Brain pericyte (primary cell): ENCODE results near the gene SOS2.

Source experiments
- DNase-seq: peaks from one replicate; pipeline ENCODE4 v3.0.0-alpha.2; 2012; ENCODE audit warnings: low read depth, low spot score

SOS2 gene

GRCh38 chr14:50116181-50116956, 115.0 kb downstream of the SOS2 start, which contains the start of gene VCPKMT:
TSS of gene VCPKMT (minus strand) at chr14:50116572. CDS start at chr14:50116552, 20 bp downstream.
- DNase-seq = peak; percentile 69

- no peak for DNase-seq
These were observed 117.9 kb downstream of the SOS2 start for GRCh38 chr14:50113381-50114035.

DNA sequence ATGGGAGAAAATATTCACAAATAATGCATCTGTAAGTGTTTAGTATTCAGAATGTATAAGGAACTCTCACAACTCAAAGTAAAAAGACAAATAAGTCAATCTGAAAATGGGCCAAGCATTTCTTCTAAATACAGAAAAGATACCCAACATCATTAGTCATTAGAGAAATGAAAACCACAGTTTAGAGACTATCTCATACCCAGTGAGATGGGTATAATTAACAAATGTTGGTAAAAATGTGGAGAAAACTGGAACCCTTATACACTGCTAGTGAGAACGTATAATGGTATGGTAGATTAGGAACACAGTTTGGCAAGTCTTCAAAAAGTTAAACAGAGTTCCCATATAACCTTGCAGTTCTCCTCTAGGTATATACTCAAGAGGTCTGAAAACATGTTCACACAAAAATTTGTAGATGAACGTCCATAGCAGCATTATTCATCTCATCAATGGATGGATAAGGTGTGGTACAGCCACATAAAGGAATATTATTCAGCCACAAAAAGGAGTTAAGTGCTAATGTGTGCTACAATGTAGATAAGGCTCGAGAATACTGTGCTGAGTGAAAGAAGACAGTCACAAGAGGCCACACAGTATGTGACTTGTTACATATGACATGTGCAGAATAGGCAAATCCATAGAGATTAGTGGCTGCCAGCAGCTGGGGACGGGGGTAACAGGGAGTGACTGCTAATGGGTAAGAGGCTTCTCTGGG, 120.9 kb downstream of the SOS2 start:
- no peak for DNase-seq

DNA sequence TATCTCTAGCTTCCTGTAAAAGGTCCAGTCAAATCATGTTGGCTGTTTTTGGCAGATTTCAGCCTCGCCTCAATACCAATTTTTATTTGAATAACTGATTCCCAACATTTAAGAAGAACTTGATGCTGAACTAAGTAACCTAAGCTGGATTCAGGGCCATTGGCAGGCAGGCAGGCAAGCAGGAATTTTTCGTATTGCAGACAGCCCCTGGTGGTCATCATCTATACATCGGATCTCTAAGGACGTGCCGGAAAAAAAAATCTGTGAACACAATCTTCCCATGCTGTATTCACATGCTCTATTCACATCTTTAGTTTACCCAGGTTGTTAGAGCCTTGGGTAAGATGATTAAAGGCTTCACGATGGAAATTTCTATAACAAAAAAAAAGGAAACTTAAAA, 122.0 kb downstream of the SOS2 start:
- DNase-seq = no peak

GRCh38 chr14:50107850-50108249, 123.5 kb downstream of the SOS2 start:
- DNase-seq = no peak

DNA sequence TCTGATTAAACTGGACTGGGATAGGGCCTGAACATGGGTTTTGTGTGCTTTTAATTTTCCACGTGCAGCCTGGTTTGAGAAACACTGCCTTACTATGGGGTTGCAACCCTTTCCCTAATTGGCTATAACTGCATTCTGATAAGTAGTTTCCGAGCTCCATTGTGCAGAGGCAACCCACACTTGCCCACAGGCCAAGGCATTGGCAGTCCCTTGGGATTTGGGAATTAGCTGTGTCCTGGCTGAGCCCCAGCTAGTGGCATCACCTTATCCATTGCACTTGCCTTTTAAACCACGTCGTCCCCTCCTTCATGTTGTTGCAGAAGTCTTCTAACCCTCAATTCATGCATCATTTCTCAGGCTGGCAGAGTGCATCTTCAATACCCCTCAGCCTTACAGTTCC, 125.2 kb downstream of the SOS2 start:
- no peak for DNase-seq

DNA sequence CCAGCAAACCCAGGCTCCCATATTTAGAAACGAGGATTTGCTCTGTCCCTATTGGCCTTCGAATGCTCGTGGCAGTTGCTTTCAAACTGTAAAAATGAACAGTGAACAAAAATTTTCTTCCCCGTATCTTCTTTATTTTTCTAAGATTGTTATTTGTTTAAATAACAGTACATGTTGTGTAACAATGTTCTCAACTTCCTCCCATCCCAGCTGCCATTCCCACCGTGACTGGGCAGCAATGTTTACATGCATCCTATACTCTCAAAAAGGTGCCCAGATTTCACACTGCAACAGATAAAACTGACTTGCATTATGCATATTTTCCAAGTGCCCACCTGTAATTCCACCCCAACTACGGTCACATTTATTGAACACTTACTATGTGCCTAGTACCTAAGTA, 127.8 kb downstream of the SOS2 start:
- no peak for DNase-seq

DNA sequence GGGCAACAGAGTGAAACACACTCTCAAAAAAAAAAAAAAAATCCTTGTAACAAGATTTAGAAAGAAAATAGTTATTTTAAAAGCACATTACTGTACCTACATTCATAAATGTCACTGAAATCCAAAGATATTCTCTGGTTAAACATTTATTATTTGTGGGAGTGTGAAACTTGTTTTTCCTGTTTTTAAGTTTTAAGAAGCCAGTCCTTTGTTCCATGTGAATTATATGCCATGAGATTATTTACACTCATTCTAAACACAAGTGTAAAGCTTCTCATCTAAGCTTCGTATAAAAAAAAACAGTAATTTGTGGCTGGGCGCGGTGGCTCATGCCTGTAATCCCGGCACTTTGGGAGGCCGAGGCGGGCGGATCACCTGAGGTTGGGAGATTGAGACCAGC, 130.0 kb downstream of the SOS2 start:
- DNase-seq = no peak

GRCh38 chr14:50100805-50101204, 130.6 kb downstream of the SOS2 start:
- no peak for DNase-seq

- DNase-seq = no peak
These were observed 132.0 kb downstream of the SOS2 start for GRCh38 chr14:50099335-50099734.

- no peak for DNase-seq
These were observed 135.5 kb downstream of the SOS2 start for GRCh38 chr14:50095895-50096294.

DNA sequence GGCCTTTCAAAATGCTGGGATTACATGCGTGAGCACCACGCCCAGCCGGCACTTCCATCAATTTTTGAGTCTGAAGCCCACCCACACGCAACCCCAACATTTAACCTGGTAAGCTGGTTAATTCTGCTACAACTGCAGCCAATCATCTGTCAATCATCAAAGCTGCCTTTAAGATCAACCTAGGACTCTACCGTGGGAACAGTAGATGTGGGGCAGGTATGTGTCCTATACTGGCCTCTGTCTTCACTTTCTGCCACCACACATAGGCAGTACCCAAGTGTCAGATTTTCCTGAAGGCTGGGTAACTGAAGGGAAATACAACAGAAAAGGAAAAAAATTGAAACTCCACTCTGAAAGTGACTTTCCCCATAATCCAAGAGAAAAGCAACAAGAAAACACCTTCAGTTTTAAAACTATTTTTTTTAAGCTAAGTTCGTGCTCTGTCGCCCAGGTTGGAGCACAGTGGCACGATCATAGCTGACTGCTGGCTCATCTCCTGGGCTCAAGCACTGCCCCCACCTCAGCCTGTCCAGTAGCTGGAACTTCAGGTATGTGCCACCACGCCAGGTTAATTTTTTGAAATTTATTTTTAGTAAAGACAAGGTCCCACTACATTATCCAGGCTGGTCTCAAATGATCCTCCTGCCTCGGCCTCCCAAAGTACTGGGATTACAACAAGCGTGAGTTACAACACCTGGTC, 137.2 kb downstream of the SOS2 start:
- no peak for DNase-seq

DNA sequence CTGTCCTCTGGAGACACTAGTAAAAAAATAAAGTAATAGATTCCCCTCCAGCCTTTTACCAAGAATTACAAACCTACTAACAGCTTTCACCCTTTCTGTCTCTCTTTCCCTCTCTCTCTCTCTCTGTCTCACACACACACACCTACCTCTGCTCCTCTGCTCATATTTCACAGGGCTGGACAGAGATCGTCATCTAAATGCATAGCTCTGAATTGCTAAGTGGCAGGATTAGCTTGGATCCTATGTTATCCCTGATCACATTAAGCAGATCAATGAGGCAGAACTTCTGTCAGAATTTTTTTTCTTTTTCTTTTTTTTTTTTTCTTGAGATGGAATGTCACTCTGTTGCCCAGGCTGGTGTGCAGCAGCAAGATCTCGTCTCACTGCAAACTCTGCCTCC, 137.9 kb downstream of the SOS2 start:
- DNase-seq = no peak

DNA sequence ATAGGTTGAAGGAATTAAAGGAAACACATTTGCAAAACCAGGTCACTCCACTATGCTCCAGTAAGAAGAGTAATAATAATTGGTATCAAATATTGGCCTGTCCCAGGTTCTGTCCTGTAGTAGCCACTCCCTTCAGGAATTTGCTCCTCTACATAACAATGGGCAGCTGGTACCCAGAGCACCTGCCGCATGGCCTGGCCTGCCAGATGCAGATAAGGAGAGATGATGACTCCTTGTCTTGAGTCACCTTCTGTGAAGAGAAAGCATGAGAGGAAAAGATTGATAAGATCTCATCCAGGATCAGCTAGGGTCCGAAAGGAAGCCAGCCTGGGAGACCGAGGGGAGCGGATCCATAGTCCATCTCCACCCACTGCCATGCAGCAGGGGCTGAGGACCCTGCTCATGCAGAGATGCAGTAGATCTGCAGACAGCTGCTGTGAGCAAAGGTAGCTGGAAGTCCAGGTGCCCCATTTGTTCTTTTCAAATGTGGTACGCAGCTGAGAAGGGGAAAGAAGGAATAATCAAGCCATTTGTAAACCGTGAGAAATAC, 139.3 kb downstream of the SOS2 start:
- DNase-seq = no peak

GRCh38 chr14:50091240-50091913, 140.0 kb downstream of the SOS2 start:
- DNase-seq = no peak

DNA sequence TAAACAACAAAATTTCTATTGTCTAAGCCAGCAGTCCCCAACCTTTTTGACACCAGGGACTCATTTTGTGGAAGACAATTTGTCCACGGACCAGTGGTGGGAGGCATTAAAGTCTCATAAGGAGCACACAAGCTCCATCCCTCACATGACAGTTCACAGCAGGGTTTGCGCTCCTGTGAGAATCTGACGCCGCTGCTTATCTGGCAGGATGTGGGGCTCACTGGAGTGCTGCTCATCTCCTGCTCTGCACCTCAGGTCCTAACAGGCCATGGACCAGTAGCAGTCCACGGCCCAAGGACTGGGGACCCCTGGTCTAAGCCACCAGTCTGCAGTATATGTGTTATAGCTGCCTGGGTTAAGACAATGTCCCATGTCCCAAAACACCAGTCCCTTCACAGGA, 142.2 kb downstream of the SOS2 start:
- no peak for DNase-seq

DNA sequence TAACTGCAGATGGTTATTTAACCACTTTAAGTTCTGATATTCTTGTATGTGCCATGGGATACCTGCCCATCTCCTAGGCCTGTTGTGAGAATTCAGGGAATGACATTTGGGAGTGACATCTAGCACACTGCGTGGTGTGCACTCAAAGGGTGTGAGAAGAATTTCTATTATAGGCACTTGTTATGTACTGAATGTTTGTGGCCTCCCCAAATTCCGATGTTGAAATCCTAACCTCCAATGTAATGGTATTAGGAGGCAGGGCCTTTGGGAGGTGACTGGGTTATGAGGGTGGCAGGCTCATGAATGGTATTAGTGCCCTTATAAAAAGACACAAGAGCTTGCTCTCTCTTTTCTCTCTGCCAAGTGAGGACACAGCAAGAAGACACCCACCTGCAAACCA, 142.6 kb downstream of the SOS2 start:
- no peak for DNase-seq

DNA sequence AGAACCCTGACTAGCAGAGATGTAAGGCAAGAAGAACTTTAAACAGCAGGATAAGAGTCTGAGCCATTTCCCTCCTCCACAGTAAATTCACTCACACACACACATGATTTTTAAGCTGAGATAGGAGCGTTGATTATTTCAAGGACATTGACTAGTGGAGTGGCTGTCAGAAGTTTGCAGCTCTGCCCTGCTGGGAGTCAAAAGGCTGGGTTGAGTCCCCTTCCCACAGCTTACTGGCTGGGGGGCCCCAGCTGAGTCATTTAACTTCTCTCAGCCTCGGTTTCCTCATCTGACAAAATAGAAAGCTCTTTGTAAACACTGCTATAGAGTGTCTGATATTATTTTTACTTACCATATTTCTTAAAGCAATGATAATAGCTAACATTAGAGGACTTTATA, 143.3 kb downstream of the SOS2 start:
- DNase-seq = no peak

DNA sequence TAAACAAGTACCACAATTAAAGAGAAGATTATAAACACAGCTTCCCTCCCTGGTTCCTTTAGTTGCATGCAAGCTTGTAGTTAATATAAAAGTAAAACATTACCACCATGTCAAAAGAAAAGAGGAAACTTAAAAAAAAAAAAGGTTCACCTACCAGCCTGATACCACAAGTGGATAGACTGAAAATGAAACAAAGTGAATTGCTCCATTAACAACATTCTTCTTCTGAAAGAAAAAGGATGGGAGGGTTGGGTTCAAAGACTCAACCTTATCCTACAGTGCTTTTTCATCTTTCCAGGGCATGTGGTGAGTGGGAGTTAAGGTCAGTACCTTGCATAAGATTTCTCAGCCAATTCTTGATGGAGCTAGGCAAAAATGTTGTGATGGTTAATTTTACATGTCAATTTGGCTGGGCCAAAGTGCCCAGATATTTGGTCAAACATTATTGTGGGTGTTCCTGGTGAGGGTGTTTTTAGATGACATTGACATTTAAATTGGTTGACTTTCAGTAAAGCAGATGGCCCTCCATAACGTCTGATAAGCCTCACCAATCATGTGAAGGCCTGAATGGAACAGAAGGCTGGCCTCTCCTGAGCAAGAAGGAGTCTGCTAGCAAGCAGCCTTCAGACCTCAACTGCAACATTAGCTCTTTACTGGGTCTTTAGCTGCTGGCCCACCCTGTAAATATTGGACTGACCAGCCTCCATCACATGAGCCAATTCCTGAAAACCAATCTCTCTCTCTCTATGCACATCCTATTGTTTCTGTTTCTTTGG, 143.8 kb downstream of the SOS2 start:
- DNase-seq = no peak

DNA sequence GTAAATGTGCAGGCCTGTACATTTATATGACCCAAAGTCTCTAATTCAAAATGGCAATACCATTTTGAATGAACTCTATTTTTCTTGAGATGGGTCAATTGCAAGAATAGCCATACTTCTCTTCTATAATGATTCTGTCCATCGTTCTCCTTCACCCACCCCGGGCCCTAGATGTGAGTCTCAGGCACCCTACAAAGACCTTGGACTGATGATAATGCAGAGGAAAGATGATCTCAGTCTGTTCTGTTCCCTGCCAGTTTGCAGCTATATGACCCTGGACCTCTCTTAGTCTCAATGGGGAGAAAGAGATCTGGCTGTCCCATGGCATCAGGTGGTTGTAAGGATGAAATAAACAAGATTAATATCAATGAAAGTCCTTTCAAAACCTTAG, 145.1 kb downstream of the SOS2 start:
- DNase-seq = no peak
